Panc1 (cell line): ENCODE data around the gene CNTNAP1. TPM values are rescaled to one million over a fixed set of nuclear protein-coding genes. Genes with fewer than 3 reads are reported as not detected.

Experiments used
- ATAC-seq: fragments of 200-7000 bp; cut with Tn5 transposase; 2 replicates; pipeline ENCODE4 v1.9.1; 2020; ENCODE audit warnings: mild to moderate bottlenecking, moderate library complexity
- BruUV-seq: library from RNA; stranded (reverse); fragments of 400-500 nt; replicated peaks from 2 replicates; lab custom pipeline; 2021; lab: Mats Ljungman, UMichigan
- CTCF ChIA-PET: fragments of 300-600 bp; sonication (Branson Sonifier 250); formaldehyde crosslinking; loops from one replicate; lab custom pipeline; 2022; ENCODE audit warnings: antibody characterized with exemption; lab: Charles Lee
- POLR2A ChIA-PET: fragments of 300-600 bp; sonication (Branson Sonifier 250); formaldehyde crosslinking; loops from one replicate; lab custom pipeline; 2022; ENCODE audit warnings: antibody characterized with exemption; lab: Charles Lee
- DNase-seq: peaks from one replicate; pipeline ENCODE4 v3.0.0-alpha.2; 2010; ENCODE audit warnings: low read depth, low spot score
- H3K27ac ChIP-seq: 2 replicates; pipeline ENCODE4 v1.5.1; 2011; ENCODE audit warnings: mild to moderate bottlenecking, low read length, inconsistent platforms
- H3K27me3 ChIP-seq: fragments of 200-500 bp; sonication (Bioruptor generic); 2 replicates; pipeline ENCODE4 v1.6.0; 2014; ENCODE audit warnings: low read length, inconsistent platforms; ENCODE audit not compliant: control insufficient read depth, insufficient read depth
- H3K36me3 ChIP-seq: fragments of 200-500 bp; sonication (Bioruptor generic); 2 replicates; pipeline ENCODE4 v1.5.1; 2014; ENCODE audit warnings: inconsistent platforms, mild to moderate bottlenecking, low read length, moderate library complexity; ENCODE audit not compliant: control insufficient read depth, insufficient read depth
- H3K4me1 ChIP-seq: 2 replicates; pipeline ENCODE4 v1.5.1; 2011; ENCODE audit warnings: inconsistent platforms, mild to moderate bottlenecking, low read length, moderate library complexity; ENCODE audit not compliant: control insufficient read depth, insufficient read depth
- H3K4me3 ChIP-seq, 2 experiments: 2 replicates each; pipeline ENCODE4 v1.5.1; 2011 to 2012; ENCODE audit warnings: low read depth in 2 of 2, low read length in 2 of 2, mild to moderate bottlenecking in 2 of 2, inconsistent platforms in 1 of 2, moderate library complexity in 1 of 2
- H3K9me3 ChIP-seq: fragments of 200-500 bp; sonication (Bioruptor generic); 2 replicates; pipeline ENCODE4 v1.5.1; 2014; ENCODE audit warnings: low read depth, mild to moderate bottlenecking, inconsistent platforms, low read length, moderate library complexity; ENCODE audit not compliant: control insufficient read depth, insufficient read depth
- POLR2AphosphoS5 ChIP-seq: IDR thresholded peaks from 2 replicates; pipeline ENCODE4 v1.6.1; 2012; ENCODE audit warnings: mild to moderate bottlenecking, low read depth, low read length, moderate library complexity
- SIN3A ChIP-seq: IDR thresholded peaks from 2 replicates; pipeline ENCODE4 v1.6.1; 2012; ENCODE audit warnings: low read depth, mild to moderate bottlenecking, low read length, moderate library complexity, borderline replicate concordance; ENCODE audit not compliant: insufficient read depth
- TCF7L2 ChIP-seq: IDR thresholded peaks from 2 replicates; pipeline ENCODE4 v1.6.1; 2011; ENCODE audit warnings: mild to moderate bottlenecking, low read depth, low read length, inconsistent platforms
- in situ Hi-C: cut with HindIII; loops from 2 replicates; pipeline ENCODE4 v1.10.0; 2016; ENCODE audit warnings: low sequenced_read_pairs, low pct_unique_long_range_greater_than_20kb
- intact Hi-C: fragments of 100-400 bp; cut with micrococcal nuclease; formaldehyde crosslinking; loops from one replicate; pipeline ENCODE4 v1.10.0; 2022; ENCODE audit not compliant: unreplicated experiment
- total RNA-seq: library from RNA; stranded (reverse); gene quantifications from one replicate; pipeline ENCODE4 v1.2.1, GENCODE V29; 2021; ENCODE audit not compliant: unreplicated experiment
- TF ChIP-seq, protein P1 (sequence below), 2 experiments: IDR thresholded peaks; 2 replicates each; pipeline ENCODE4 v1.6.1; 2011 to 2012; ENCODE audit warnings: low read depth in 2 of 2, control low read depth in 1 of 2, low read length in 1 of 2, mild to moderate bottlenecking in 1 of 2, moderate library complexity in 1 of 2; ENCODE audit not compliant: insufficient read depth in 1 of 2

The CNTNAP1 gene
- total RNA-seq, 1 experiment from 2014 or later, result 20.4 TPM

- DNase-seq (peak; percentile 93), ATAC-seq (peak; percentile 82)
- no peaks in the 10 kb centered on the region for H3K27me3 ChIP-seq
- H3K4me3 ChIP-seq, result peak overlapping the region; percentile 85 to 95
- peaks cover 22% of the 10 kb centered on the region for H3K4me1 ChIP-seq
- H3K27ac ChIP-seq, result peak overlapping the region; percentile 86
- in situ Hi-C loops (no loop called here), intact Hi-C loops (loop anchor here (5.0 kb wide), 1 partner anchor 100 kb away; the partner anchor contains the start of gene PSMC3IP)
- H3K36me3 ChIP-seq, result no peaks in the 10 kb centered on the region; the same call in 1 of the 2 replicates
- TF ChIP-seq SIN3A (no peak), TCF7L2 (no peak)
- TF ChIP-seq, protein P1, sequence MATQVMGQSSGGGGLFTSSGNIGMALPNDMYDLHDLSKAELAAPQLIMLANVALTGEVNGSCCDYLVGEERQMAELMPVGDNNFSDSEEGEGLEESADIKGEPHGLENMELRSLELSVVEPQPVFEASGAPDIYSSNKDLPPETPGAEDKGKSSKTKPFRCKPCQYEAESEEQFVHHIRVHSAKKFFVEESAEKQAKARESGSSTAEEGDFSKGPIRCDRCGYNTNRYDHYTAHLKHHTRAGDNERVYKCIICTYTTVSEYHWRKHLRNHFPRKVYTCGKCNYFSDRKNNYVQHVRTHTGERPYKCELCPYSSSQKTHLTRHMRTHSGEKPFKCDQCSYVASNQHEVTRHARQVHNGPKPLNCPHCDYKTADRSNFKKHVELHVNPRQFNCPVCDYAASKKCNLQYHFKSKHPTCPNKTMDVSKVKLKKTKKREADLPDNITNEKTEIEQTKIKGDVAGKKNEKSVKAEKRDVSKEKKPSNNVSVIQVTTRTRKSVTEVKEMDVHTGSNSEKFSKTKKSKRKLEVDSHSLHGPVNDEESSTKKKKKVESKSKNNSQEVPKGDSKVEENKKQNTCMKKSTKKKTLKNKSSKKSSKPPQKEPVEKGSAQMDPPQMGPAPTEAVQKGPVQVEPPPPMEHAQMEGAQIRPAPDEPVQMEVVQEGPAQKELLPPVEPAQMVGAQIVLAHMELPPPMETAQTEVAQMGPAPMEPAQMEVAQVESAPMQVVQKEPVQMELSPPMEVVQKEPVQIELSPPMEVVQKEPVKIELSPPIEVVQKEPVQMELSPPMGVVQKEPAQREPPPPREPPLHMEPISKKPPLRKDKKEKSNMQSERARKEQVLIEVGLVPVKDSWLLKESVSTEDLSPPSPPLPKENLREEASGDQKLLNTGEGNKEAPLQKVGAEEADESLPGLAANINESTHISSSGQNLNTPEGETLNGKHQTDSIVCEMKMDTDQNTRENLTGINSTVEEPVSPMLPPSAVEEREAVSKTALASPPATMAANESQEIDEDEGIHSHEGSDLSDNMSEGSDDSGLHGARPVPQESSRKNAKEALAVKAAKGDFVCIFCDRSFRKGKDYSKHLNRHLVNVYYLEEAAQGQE (IDR thresholded peaks at IDR 0.05; ENCODE audit: insufficient read depth in 1 of 2, low read depth in 2 of 2, low read length in 1 of 2), result no peak
- POLR2A ChIA-PET, result interaction anchor here (0.5 to 0.7 kb wide), 3 partner anchors 9 to 321 kb away, joined by 3 to 6 read pairs (median 3); partner anchors contain the start of gene RPL27
- CTCF ChIA-PET, result no interaction called here
- no peaks in the 10 kb centered on the region for H3K9me3 ChIP-seq
- BruUV-seq, result no TSS peak
These were observed 5.1 kb upstream of the CNTNAP1 start for GRCh38 chr17:42677012-42677857.

DNA sequence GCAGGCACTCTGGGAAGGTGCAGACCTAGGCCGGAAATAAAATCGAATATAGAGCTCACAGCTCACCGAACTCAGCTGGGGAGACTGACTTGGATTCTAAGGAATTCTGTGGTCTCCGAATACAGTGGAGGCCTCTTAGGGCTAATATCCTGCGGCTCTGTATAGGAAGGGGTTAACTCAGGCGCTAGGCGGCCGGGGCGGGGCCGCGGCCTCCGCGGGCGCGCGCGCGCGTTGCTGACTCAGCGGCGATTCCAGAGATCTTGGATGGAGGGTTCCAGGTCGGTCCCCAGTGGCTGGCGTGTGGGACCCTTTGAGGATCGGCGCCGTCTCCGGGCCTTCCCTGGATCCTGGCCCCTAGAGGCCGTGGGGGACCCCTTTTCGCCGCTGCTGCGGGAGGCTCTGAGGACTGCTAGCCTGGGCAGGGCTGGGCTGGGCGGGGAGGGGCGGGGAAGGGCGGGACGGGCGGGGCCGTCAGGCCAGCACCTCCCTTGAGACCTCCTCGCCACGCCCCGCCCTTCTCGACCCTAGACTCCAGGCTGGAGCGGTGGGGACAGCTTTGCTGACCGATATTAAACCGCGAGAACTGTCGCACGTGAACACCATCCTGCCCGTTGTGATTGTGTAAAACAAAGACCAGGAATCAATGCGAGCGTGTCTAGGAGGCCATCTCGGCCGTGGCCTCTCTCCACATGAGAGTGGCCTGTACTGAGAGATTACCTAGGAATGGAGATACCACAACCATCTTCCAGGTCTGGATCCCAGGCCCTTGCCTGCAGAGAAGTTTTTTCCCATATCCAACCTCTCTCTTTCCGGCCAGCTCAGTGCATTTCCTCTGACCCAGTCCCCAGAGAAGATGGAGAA lies 4.2 kb upstream of the CNTNAP1 start:
- Histone ChIP-seq H3K36me3 (no peaks in the 10 kb centered on the region; the same call in 1 of the 2 replicates), H3K9me3 (no peaks in the 10 kb centered on the region), H3K4me1 (peaks cover 22% of the 10 kb centered on the region), H3K27me3 (no peaks in the 10 kb centered on the region), H3K4me3 (peak overlapping the region; percentile 52 to 67), H3K27ac (peak overlapping the region; percentile 95)
- CTCF ChIA-PET, result interaction anchor here (1.2 kb wide), 1 partner anchor 100 kb away, joined by 9 read pairs; the partner anchor contains the start of gene PSMC3IP
- intact Hi-C loops (loop anchor here (5.0 kb wide), 1 partner anchor 101 kb away; the partner anchor contains the start of gene PSMC3IP), in situ Hi-C loops (no loop called here)
- TF ChIP-seq TCF7L2 (no peak), SIN3A (no peak), POLR2AphosphoS5 (peak; percentile 48)
- ATAC-seq, result peak; percentile 58
- POLR2A ChIA-PET, result interaction anchor here (0.6 kb wide), 3 partner anchors 44 to 320 kb away, joined by 3 to 5 read pairs (median 3); partner anchors contain the start of gene RPL27
- no TSS peak for BruUV-seq
- DNase-seq, result no peak
